ENCODE data around the gene UNCX.
"Not testable (repeated sequence)": the region's sequence is repeated elsewhere in the genome, so short reads cannot be mapped to it uniquely, and the experiment has no call there.

Gene UNCX
- total RNA-seq = 0 reads per million in 2 donors

GRCh38 chr7:1232623-1233332 is at the start of gene UNCX:
UNCX (plus strand) TSS chr7:1232872; CDS start chr7:1233018, 146 bp downstream.
- no peak for DNase-seq

GRCh38 chr7:1187127-1187526 is 45.5 kb upstream of the UNCX start:
- no peak for DNase-seq

GRCh38 chr7:1188720-1189294 is 43.9 kb upstream of the UNCX start:
- no peak for DNase-seq

- DNase-seq = no peak
Measured at GRCh38 chr7:1189986-1190772, 42.5 kb upstream of the UNCX start.

- DNase-seq = peak in 1 of 5 experiments; percentile 84
Measured at GRCh38 chr7:1192171-1192676, 40.4 kb upstream of the UNCX start.

- DNase-seq = peak in 1 of 5 experiments; percentile 53
Measured at GRCh38 chr7:1193593-1194424, 38.9 kb upstream of the UNCX start.

- not testable (repeated sequence) for DNase-seq
Measured at GRCh38 chr7:1196441-1196840, 36.2 kb upstream of the UNCX start.

GRCh38 chr7:1196950-1197349 is 35.7 kb upstream of the UNCX start:
- no peak for DNase-seq

GRCh38 chr7:1197997-1198625 is 34.6 kb upstream of the UNCX start:
- no peak for DNase-seq

GRCh38 chr7:1200045-1200444 is 32.6 kb upstream of the UNCX start:
- DNase-seq = no peak

GRCh38 chr7:1201916-1202315 is 30.8 kb upstream of the UNCX start:
- DNase-seq = no peak

GRCh38 chr7:1202914-1203313 is 29.8 kb upstream of the UNCX start:
- not testable (repeated sequence) for DNase-seq

- no peak for DNase-seq
Measured at GRCh38 chr7:1204460-1205140, 28.1 kb upstream of the UNCX start.

GRCh38 chr7:1205742-1206141 is 26.9 kb upstream of the UNCX start:
- DNase-seq = not testable (repeated sequence)

GRCh38 chr7:1209097-1209496 is 23.6 kb upstream of the UNCX start:
- no peak for DNase-seq

GRCh38 chr7:1210321-1210978 is 22.2 kb upstream of the UNCX start:
- DNase-seq = no peak

GRCh38 chr7:1210979-1211608 is 21.6 kb upstream of the UNCX start:
- no peak for DNase-seq

GRCh38 chr7:1211611-1212010 is 21.1 kb upstream of the UNCX start:
- DNase-seq = no peak

GRCh38 chr7:1212025-1212424 is 20.6 kb upstream of the UNCX start:
- not testable (repeated sequence) for DNase-seq

- no peak for DNase-seq
Measured at GRCh38 chr7:1214516-1214915, 18.2 kb upstream of the UNCX start.

All from T-helper 2 cell (primary cell).